Measurements from ENCODE around the gene SMYD2. TPM values are rescaled to one million over a fixed set of nuclear protein-coding genes. Genes with fewer than 3 reads are reported as not detected.

SMYD2 gene
- total and polyA plus RNA-seq, 2 donors from 2014 or later: 28.9 to 42.9 TPM

DNA sequence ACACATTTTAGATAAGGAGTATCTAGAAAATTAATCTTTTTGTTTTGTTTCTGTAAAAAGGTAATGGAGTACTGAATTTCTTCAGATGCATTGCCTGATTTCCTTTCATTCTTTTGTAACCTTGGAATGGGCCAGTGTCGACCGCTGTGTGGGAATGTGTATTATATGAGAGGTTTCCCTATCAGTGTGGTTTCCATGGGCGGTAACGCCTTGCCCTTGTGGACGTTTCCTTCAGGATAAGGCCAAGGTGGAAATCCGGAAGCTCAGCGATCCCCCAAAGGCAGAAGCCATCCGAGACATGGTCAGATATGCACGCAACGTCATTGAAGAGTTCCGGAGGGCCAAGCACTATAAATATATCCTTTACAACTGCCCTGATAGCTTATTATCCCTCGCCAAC is 49.8 kb downstream of the SMYD2 start:
- intact Hi-C loops (cut with DNase I): no loop called here
- no peak for FAIRE-seq

DNA sequence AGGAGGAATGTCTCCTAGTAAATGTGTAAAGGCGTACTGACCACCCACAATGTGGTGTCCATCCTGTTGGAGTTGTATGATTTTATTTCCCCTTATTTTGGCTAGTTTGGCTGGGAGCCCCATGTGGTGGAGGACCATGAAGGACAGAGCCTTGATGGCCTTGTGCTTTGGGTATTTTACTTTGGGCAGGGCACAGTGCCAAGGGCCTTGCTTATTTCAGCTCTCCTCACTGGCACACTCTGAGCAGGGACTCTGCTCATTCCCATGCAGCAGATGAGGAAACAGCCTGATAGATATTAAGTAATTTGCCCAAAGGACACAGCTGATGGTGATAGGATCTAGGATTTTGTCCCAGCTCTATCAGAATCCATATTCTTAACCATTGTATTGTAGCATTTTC is 50.2 kb downstream of the SMYD2 start:
- intact Hi-C loops (cut with DNase I): no loop called here
- Histone ChIP-seq H3K27me3 (ENCODE audit: control insufficient read depth, insufficient read depth, low read length) (no peaks in the 10 kb centered on the region), H3K4me3 (ENCODE audit: low read length in 3 of 3) (no peak overlapping the region), H3K4me1 (ENCODE audit: control insufficient read depth in 2 of 3, insufficient read depth in 2 of 3, low read depth in 1 of 3, low read length in 3 of 3) (no peaks in the 10 kb centered on the region), H3K9me3 (ENCODE audit: control insufficient read depth in 2 of 3, insufficient read depth in 1 of 3, low read length in 3 of 3) (no peaks in the 10 kb centered on the region), H3K36me3 (ENCODE audit: control insufficient read depth in 2 of 3, insufficient read depth in 3 of 3, low read length in 3 of 3) (no peaks in the 10 kb centered on the region), H3K9ac (ENCODE audit: low read length in 3 of 3) (no peak overlapping the region), H3K27ac (ENCODE audit: low read depth in 2 of 2, low read length in 2 of 2) (no peak overlapping the region)
- FAIRE-seq: no peak
- no peak for TF ChIP-seq CTCF (IDR thresholded peaks at IDR 0.05; ENCODE audit: borderline replicate concordance, extremely low read depth, insufficient read depth)
- no peak for DNase-seq

More for the DNA sequence above, 49.8 kb downstream of the SMYD2 start:
- H3K27ac ChIP-seq (ENCODE audit: low read depth in 2 of 2, low read length in 2 of 2): no peak overlapping the region
- TF ChIP-seq CTCF (IDR thresholded peaks at IDR 0.05; ENCODE audit: borderline replicate concordance, extremely low read depth, insufficient read depth): no peak
- DNase-seq: no peak
- H3K4me3 ChIP-seq (ENCODE audit: low read length in 3 of 3): no peak overlapping the region
- no peaks in the 10 kb centered on the region for H3K9me3 ChIP-seq (ENCODE audit: control insufficient read depth in 2 of 3, insufficient read depth in 1 of 3, low read length in 3 of 3)
- H3K27me3 ChIP-seq (ENCODE audit: control insufficient read depth, insufficient read depth, low read length): no peaks in the 10 kb centered on the region
- no peaks in the 10 kb centered on the region for H3K4me1 ChIP-seq (ENCODE audit: control insufficient read depth in 2 of 3, insufficient read depth in 2 of 3, low read depth in 1 of 3, low read length in 3 of 3)
- H3K36me3 ChIP-seq (ENCODE audit: control insufficient read depth in 2 of 3, insufficient read depth in 3 of 3, low read length in 3 of 3): no peaks in the 10 kb centered on the region
- H3K9ac ChIP-seq (ENCODE audit: low read length in 3 of 3): no peak overlapping the region

GRCh38 chr1:214331827-214332423 is 51.0 kb downstream of the SMYD2 start:
- Histone ChIP-seq H3K9me3 (ENCODE audit: control insufficient read depth in 2 of 3, insufficient read depth in 1 of 3, low read length in 3 of 3) (no peaks in the 10 kb centered on the region), H3K36me3 (ENCODE audit: control insufficient read depth in 2 of 3, insufficient read depth in 3 of 3, low read length in 3 of 3) (no peaks in the 10 kb centered on the region), H3K9ac (ENCODE audit: low read length in 3 of 3) (no peak overlapping the region), H3K27me3 (ENCODE audit: control insufficient read depth, insufficient read depth, low read length) (no peaks in the 10 kb centered on the region), H3K4me3 (ENCODE audit: low read length in 3 of 3) (no peak overlapping the region), H3K27ac (ENCODE audit: low read depth in 2 of 2, low read length in 2 of 2) (no peak overlapping the region), H3K4me1 (ENCODE audit: control insufficient read depth in 2 of 3, insufficient read depth in 2 of 3, low read depth in 1 of 3, low read length in 3 of 3) (no peaks in the 10 kb centered on the region)
- FAIRE-seq (no peak), DNase-seq (peak in 1 of 5 donors; percentile 49)
- intact Hi-C loops (cut with DNase I): no loop called here
- TF ChIP-seq CTCF (IDR thresholded peaks at IDR 0.05; ENCODE audit: borderline replicate concordance, extremely low read depth, insufficient read depth): peak; percentile 51

All from kidney (tissue), 14 donors.